ENCODE data around the gene STK32B.

The STK32B gene

DNA sequence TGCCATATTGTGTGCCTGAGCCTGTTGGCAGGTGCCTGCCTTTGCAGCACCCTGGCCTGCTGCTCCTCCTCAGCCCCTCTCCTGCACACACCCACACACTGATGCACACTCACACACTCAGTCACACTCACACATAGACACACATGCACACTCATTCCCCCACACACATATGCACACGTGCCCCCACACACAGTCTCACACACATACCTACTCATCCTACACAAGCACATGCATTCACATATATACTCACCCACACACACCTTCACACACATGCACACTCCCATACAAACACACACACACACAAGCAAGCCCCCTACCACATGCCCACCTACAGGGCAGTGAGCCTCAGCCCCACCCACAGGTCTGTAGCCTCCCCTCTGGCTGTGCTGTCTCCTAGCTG, 412.1 kb downstream of the STK32B start:
- no peak for DNase-seq (ENCODE audit: low read depth in 3 of 3, low spot score in 1 of 3)

DNA sequence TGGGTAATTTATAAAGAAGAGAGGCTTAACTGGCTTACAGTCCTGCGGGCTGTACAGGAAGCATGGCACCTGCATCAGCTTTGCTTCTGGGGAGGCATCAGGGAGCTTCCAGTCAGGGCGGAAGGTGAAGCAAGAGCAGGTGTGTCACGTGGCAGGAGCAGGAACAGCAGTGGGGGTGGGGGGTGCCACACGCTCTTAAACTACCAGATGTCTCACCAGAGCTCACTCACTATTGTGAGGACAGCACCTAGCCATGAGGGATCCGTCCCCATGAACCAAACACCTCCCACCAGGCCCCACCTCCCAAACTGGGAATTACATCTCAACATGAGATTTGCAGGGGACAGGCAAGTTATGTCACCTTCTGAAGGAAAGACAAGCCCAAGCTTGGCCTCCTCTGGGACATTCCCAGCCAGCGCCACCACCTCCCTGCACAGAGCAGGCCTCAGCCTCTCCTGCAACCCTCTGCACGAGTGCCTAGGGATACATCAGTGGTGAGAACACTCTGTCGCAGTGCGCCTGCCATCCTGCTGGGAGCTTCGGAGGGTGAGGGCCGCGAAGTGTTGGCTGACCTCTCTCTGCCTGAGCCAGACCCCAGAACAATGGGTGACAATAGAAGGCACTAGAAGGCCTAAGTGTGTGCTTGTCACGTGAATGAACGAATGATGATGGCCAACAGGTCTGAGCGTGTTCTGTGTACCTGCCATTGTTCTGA, 412.8 kb downstream of the STK32B start:
- DNase-seq (ENCODE audit: low read depth in 3 of 3, low spot score in 1 of 3): no peak

DNA sequence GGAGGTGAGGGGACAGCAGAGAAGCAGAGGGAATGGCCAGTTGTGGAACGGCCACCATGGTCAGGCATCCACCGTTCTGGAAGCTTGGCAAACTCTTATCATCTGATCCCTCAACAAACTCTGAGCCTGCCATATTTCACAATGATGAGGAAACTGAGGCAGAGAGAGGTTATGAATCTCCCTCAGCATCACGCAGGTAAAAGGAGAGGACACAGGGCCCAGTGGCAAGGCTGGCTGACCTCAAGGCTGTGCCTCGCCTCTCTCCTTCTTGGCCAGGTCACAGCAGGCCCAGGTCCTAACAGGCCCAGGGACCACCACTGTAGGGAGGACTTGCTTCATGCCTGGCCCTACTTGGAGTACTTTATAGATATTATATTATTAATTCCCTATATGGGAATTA, 414.2 kb downstream of the STK32B start:
- no peak for DNase-seq (ENCODE audit: low read depth in 3 of 3, low spot score in 1 of 3)

DNA sequence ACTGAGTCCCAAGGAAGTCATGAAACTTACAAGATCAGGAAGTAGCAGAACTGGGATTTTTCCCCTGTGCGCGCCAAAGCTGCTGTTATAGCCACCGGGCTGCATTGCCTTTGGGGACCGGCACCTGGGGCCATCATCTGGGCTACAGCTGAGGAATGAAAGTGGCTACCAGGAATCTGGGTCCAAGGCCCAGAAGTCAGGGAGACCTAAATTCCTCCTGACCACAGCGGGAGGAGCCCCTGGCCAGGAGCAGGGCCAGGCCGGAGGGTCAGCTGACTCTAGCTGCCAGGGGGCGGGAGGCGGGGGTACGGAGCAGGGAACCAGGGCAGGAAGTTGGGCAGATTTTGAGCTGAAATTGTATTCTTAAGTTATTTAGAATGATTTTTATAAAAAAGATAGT, 414.7 kb downstream of the STK32B start:
- DNase-seq (ENCODE audit: low read depth in 3 of 3, low spot score in 1 of 3): no peak

DNA sequence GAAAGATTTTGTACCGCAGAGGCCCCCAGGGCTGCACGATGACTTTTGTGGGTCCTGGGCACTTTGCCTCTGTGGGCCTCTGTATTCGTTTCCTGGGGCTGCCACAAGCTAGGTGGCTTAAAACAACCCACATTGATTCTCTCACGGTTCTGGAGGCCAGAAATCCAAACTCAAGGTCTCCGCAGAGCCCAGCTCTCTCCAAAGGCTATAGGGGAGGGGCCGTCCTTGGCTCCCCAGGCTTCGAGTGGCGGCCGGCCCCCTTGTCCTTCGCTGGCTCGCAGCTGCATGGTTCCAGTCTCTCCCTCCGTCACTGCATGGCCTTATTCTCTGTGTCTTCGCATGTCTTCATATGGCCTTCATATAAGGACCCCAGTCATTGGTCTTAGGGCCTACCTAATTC, 415.8 kb downstream of the STK32B start:
- DNase-seq (ENCODE audit: low read depth in 3 of 3, low spot score in 1 of 3): no peak

DNA sequence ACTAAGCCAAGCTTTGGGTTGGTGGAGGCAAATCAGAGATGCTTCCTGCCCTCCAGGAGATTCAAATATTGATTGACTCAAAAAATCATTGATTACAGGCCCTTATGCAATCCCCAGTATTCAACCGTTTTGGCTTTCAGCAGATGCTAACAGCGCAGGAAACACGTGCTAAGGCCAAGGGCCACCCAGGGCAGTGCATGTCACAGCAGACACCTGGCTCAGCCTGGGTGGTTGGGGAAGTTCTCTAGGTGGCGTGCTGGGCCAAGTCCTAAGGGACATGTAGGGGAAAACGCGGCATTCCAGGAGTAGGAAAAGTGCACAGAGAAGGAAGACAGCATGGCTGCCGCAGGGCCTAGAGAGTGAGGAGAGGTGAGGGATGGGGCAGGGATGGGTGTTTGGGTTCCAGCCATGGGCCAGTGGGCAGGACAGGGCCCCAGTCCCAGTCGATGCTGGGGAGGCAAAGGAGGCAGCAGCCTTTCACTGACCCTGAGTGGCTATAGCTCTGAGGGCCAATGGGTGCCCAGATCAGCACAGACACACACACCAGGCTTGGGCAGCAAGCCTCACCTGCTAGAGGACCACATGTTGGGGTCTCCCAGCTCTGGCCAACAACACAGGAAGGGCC, 418.0 kb downstream of the STK32B start:
- DNase-seq (ENCODE audit: low read depth in 3 of 3, low spot score in 1 of 3): no peak

DNA sequence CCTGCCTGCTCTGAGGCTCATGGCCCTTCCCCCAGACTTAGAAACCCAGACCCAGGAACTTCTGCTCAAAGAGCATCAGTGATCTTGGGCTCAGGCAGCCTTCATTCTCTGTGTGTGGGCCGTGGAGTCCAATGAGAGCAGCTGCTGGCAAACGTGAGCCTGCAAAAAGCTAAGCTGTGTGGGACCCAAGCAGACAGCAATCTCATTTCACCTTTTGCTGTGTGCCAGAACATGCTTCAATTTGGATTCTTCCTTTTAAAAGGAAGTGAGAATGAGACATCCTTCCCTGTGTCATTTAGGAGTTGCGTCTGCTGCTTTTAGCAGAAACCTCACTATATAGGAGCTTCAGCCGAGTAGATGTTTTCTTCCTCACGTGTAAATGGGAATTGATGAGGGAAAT, 418.6 kb downstream of the STK32B start:
- no peak for DNase-seq (ENCODE audit: low read depth in 3 of 3, low spot score in 1 of 3)

DNA sequence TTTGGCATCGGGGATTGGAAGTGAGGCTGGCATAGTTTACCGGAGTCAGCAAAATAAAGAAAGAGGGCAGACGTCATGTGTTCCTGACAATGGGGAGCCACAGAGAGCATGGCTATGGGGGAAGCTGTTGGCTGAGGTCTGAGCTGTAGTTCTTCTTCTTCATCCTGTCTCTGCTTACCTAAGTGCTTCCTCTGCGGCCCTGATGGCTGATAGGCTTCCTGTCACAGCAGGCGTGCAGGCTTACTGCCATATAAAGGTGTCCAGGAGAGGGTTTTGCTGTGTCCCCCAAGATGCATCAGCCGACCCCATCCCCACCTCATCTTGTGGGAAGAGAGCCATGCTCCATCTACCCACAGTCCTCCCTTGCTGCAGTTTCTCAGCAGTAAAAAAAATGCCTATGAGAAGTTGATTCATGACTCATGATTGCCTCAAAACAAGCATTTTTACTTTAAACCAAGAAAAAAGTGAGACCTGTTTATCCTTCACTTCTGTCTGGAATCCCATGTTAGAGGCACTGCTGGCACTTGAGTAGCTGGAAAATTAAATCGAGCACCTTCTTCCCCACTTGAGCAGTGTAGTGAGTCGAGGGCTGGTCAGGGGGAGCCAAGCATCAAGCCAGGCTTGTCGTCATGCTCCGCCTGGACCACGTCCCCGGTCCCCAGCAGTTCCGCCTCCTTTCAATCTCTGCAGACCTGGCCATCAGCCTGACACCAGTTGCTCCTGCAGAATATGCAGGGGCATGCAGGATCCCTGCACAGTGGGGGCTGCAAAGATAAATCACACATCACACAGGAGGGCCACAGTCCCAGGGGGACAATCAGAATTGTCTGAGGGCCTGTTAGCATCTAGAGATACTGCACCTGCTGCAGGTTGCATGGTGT, 419.3 kb downstream of the STK32B start:
- no peak for DNase-seq (ENCODE audit: low read depth in 3 of 3, low spot score in 1 of 3)

DNA sequence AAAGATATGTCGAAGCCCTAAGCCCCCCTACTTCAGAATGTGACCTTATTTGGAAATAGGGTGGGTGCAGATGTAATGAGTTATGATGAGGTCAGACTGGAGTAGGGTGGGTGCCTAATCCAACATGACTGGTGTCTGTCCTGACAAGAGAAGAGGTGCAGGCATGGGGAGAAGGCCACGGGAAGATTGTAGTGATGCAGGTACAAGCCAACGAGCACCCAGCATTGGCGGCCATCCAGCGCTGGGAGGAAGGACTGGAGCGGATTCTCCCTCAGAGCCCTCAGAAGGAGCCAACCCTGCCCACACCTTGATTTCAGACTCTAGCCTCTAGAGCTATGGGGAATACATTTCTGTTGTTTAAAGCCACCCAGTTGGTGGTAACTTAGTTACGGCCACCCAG, 419.9 kb downstream of the STK32B start:
- DNase-seq (ENCODE audit: low read depth in 3 of 3, low spot score in 1 of 3): no peak

DNA sequence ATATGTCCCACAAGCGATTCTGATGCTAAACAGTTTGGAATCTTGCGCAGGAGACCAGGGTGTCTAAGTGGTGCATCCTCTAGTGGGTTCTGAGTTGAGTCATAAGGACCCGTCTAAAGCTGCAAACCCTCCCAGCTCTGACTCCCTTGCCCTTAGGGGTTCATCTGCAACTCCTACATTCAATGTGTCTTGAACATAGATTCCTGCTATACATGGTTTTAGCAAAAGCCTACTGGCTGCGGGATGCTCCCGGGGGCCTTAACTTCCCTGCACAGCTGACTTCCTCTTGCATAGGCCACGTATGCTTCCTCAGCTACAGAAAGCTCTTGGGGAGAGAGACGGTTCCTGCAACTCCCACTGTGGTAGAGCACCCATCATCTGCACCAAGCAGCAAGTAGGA, 420.4 kb downstream of the STK32B start:
- DNase-seq (ENCODE audit: low read depth in 3 of 3, low spot score in 1 of 3): no peak

DNA sequence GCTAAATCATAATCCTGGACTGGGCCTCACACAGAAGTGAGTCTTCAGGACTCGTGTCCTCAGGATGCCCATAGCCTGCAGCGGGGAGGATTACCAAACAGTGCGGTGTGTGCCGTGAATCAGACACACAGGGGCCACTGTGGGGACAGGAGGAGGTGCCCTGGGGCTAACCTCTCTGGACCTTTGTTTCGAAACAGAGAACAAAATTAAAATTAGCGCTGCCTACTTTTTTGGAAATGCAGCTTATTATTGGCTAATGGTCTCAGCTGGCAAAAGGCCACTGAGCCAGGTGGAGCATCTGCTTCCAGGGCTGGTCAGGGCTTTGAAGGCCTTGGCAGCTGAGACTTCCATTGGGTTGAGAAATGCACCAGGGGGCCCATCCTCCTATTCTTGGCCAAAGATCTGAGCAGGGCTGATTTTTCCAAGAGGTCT, 420.9 kb downstream of the STK32B start:
- no peak for DNase-seq (ENCODE audit: low read depth in 3 of 3, low spot score in 1 of 3)

DNA sequence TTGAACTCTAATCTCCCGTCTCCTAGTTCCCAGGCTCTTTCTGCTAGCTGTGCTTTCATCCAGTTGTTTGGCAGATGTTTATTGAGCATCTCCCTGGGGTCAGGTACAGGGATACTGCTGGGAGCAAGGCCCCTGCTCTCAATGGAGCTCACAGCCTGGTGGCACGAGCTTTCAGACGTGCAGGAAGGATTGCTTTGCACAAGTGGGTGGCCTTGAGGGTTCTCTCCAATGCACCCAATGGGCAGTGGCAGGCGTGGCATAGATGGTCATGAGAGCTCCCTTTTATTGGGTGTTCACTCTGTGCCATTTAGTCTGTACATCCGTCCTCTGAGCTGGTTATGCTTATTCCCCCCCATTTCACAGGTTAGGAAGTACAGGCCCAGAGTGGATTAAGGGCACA, 421.8 kb downstream of the STK32B start:
- DNase-seq (ENCODE audit: low read depth in 3 of 3, low spot score in 1 of 3): no peak

DNA sequence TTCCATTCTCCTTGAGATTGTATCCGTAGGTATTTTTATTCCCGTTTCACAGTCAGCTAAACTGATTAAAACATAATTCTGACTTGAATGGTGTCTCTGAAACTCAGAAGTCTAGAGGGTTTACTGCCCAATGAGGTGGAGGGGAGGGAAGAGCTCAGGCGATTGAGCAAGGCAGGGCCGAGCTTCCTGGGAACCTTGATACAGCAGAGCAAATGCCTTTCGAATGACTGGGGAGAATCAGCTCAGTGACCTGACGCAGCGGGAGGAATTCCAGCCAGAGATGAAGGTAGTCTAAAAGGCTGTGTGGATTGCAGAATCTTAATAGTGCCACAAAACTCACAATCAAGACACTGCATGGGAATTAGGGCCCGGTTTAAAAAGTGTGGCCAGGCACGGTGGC, 423.5 kb downstream of the STK32B start:
- no peak for DNase-seq (ENCODE audit: low read depth in 3 of 3, low spot score in 1 of 3)

DNA sequence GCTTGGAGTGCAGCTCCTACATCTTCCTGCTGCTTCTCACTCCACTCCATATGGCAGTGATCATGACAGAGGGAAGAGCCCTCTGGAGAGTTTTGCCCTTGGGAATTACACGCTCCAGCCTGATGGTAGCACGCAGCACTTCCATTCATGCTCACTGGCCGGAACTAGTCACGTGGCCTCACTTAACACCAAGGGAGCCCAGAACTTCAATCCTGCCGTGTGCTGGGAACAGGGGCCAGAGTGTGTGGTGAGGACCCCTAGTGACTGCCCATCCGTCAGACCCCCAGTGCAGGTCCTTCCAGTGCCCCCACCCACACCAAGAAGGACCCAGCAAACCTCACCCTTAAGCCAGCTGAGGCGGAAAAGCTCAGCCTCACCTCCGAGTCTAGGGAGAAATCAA, 426.3 kb downstream of the STK32B start:
- no peak for DNase-seq (ENCODE audit: low read depth in 3 of 3, low spot score in 1 of 3)

DNA sequence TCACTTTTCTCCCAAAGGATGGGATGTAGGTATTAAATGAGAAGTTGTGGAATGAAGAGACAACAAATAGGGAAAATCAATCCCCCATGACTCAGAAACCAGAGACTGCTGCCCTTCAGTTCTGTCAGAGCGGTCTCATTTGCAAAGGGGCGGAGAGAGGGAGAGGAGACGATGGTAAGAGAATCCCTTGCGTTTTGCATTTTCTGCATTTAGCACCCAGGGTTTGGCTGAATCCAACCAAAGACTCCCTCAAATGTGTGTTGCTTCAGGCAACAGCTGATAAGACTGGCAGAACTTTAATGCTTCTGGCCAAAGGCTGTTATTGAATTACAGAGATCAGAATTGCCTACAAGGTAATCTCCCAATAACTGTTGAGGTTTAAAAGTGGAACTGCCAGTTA, 426.9 kb downstream of the STK32B start:
- no peak for DNase-seq (ENCODE audit: low read depth in 3 of 3, low spot score in 1 of 3)

DNA sequence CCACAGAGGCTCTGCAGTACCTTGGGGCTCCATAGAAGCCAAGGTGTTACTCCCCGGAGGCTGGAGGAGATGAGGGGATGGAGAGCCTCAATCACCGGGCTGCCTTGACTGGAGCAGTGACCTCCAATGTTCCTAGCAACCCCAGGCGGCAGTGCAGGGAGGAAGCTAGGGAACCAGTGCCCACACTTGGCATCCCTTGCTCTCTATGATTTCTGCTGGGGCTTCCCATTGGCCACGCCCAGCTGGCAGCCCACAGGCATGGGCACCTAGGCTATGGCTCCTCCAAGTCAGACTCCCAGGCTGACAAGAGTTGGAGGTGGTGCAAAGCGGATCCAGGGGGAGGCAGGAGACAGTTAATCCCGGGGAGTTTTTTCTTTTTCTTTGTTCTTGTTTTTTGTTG, 427.4 kb downstream of the STK32B start:
- no peak for DNase-seq (ENCODE audit: low read depth in 3 of 3, low spot score in 1 of 3)

DNA sequence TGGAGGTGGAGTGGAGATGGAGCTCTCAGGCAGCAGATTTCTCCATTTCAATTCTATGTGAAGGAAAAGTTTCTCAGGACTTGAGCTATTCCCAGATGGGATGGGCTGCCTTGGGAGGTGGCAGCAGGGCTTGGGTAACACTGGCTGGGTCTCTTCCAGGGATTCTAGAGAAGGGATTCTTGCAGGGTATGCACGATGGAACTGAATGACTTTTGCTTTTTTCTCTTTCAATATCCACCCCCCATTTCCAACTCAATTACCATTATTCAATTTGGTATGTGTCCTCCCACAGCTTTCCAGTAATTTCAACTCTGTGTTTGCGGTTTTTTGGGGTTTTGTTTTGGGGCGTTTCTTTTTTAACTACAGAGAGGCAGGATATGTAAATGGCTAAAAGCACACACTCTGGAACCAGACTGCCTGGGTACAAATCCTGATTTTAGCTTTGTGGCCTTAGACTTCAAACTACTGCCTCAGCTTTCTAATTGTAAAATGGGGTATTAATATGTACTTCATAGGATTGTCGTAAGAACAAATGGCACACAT, 428.3 kb downstream of the STK32B start:
- DNase-seq (ENCODE audit: low read depth in 3 of 3, low spot score in 1 of 3): no peak

DNA sequence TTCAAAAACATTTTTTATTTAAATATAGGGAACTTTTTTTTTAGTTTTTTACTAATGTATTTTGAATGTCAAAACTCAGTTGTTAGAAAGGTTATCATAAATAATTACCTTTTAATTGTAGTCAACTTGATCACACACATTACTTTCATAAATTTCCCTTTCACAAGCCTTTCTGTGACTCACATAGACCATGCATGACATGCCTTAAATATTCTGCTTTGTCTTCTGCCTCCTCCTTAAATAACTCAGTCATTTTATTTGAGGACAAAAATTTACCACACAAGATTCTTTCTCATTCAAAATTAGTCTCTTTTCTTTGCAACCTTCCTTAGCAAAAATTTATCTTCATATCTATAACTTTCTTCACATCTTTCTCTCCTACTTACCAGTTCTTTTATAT, 437.1 kb downstream of the STK32B start:
- no peak for DNase-seq (ENCODE audit: low read depth in 3 of 3, low spot score in 1 of 3)

DNA sequence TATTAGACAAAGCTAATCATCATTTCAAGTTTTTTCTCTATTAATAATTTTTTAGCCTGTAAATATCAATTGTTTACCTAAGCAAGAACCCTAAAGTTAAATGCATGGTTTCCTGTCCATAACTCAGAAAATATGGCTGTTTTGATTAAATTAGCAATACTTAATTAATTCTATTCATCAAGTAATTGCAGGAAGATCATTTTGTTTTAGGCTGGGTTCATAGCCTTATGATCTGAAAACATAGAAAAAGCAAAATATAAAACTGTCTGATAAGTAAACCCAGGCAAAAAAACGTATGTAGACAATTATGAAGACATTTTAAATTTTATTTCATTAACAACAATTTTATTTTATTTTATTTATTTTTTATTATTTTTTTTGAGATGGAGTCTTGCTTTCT, 438.0 kb downstream of the STK32B start:
- DNase-seq (ENCODE audit: low read depth in 3 of 3, low spot score in 1 of 3): no peak

DNA sequence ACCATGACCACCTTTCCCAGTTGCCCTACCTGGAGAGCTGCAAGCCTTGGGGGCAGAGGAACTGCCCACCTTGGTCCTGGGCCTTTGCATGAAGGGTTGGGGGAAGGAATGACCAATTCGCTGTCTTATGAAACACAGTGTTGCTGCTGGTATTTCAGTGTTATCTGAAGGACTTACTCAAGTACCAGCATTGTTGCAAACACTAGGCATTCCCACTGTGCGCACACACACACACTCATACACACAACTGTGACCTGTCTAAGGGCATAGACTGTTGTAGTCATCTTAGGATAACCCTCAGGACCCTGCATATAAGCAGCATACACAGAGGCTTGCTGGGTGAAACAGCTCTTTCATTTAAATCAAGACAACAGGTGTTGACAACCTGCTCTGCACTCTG, 446.2 kb downstream of the STK32B start:
- DNase-seq (ENCODE audit: low read depth in 3 of 3, low spot score in 1 of 3): no peak

DNA sequence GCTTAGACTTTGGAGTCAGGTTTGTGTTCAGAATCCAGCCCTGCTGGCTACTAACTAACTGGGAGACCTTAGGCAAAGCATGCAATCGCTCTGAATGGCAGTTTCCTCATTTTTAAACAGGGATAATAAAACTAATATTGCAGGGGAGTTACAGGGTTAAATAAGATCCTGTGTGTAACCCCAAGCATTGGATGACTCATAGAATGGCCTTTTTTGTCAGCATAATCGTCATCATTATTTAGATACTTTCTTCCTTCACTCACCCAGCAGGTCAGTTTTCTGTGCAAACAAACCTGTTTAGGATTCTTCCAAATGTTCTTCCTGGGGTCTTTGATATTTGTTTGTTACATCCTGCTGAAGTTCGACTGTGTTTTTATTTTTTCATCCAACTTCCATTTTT, 448.9 kb downstream of the STK32B start:
- DNase-seq (ENCODE audit: low read depth in 3 of 3, low spot score in 1 of 3): no peak

DNA sequence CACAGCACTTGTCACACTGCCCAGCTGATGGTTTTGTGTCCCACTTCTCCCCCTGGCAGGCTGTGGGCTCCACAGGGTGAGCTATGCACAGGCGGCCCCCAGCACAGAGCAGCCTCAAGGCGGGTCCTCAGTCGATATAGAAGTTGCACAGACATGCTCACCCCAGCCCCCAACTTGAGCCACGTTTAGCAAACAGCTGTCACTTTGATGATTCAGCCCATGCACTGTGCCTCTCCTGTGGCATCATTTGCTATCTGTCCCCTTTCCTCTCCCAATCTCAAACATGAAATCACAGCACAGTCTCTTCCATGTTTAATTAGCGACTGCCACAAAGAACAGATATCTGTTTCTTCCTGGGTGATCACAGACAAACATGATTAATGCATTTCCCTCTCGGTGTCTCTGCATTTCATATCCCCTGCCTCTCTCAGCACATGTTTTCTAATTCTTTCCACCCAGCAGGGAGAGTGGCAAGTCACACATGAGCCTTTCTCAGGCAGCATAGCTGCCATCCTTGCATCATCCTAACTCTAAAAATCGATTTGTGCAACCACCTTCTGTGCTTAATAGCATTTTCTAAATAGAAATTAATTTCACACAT, 452.2 kb downstream of the STK32B start:
- no peak for DNase-seq (ENCODE audit: low read depth in 3 of 3, low spot score in 1 of 3)

All from stimulated activated CD4-positive, alpha-beta T cell treated with anti-CD3 and anti-CD28 coated beads, TNF-alpha, amount 100 ng/mL, for 1 hour (primary cell).